HG03571 (cell line): ENCODE results near the gene UCP2.

Source experiments
- ATAC-seq: cut with Tn5 transposase; IDR thresholded peaks from one replicate; pipeline ENCODE4 v1.9.1; 2021; ENCODE audit not compliant: unreplicated experiment

The UCP2 gene

GRCh38 chr11:74010306-74011300, 28.0 kb upstream of the UCP2 start:
- ATAC-seq, result no peak

- no peak for ATAC-seq
Observed at GRCh38 chr11:74009675-74010305, 27.1 kb upstream of the UCP2 start.

GRCh38 chr11:74009230-74009547, 26.5 kb upstream of the UCP2 start:
- no peak for ATAC-seq

GRCh38 chr11:74008373-74009229, 26.0 kb upstream of the UCP2 start, which contains the start of gene UCP3:
TSS of gene UCP3 (minus strand) at chr11:74009085. CDS start at chr11:74007042, 2,043 bp downstream.
- ATAC-seq, result no peak

GRCh38 chr11:74007691-74008372, 25.2 kb upstream of the UCP2 start:
- no peak for ATAC-seq

GRCh38 chr11:74006743-74007304, 24.2 kb upstream of the UCP2 start:
- ATAC-seq, result no peak

GRCh38 chr11:74005721-74006517, 23.3 kb upstream of the UCP2 start:
- ATAC-seq, result no peak

- no peak for ATAC-seq
Observed at GRCh38 chr11:74004759-74005615, 22.3 kb upstream of the UCP2 start.

GRCh38 chr11:74004046-74004695, 21.5 kb upstream of the UCP2 start:
- ATAC-seq, result no peak

GRCh38 chr11:74002832-74003231, 20.2 kb upstream of the UCP2 start:
- ATAC-seq, result no peak

- ATAC-seq, result no peak
Observed at GRCh38 chr11:74001822-74002286, 19.2 kb upstream of the UCP2 start.

GRCh38 chr11:74000307-74001133, 17.9 kb upstream of the UCP2 start:
- ATAC-seq, result no peak

GRCh38 chr11:73999581-74000306, 17.1 kb upstream of the UCP2 start:
- no peak for ATAC-seq

GRCh38 chr11:73998846-73999575, 16.4 kb upstream of the UCP2 start:
- ATAC-seq, result no peak

- ATAC-seq, result no peak
Observed at GRCh38 chr11:73997120-73997770, 14.6 kb upstream of the UCP2 start.
